Heart left ventricle (tissue), 16 donors: ENCODE data around the gene C19orf12. TPM values are rescaled to one million over a fixed set of nuclear protein-coding genes. Genes with fewer than 3 reads are reported as not detected.

Source experiments
- ATAC-seq, 4 donors: fragments of 200-7000 bp; cut with Tn5 transposase; one replicate each; pipeline ENCODE4 v1.9.1; 2020 to 2022; ENCODE audit warnings: moderate library complexity in 4 of 4, mild to moderate bottlenecking in 3 of 4, moderate number of reproducible peaks in 1 of 4
- DNase-seq, 5 donors: peaks; one replicate each; pipeline ENCODE4 v3.0.0-alpha.2; 2020
- H3K27ac ChIP-seq, 12 donors: fragments of 200-600 bp; sonication (generic) in 4 of 12; one replicate each; pipeline versions ENCODE4 v1.5.0 to v1.8.0; 2016 to 2022; ENCODE audit warnings: mild to moderate bottlenecking in 2 of 12
- H3K27me3 ChIP-seq, 9 donors: fragments of 200-600 bp; sonication (generic) in 2 of 9; one replicate each; pipeline versions ENCODE4 v1.5.1 to v1.8.0; 2016 to 2022; ENCODE audit warnings: mild to moderate bottlenecking in 3 of 9
- H3K36me3 ChIP-seq, 9 donors: fragments of 200-600 bp; sonication (generic) in 2 of 9; one replicate each; pipeline versions ENCODE4 v1.5.0 to v1.8.0; 2018 to 2022; ENCODE audit warnings: mild to moderate bottlenecking in 2 of 9
- H3K4me1 ChIP-seq, 12 donors: fragments of 200-600 bp; sonication (generic) in 4 of 12; one replicate each; pipeline versions ENCODE4 v1.5.0 to v1.8.0; 2016 to 2022; ENCODE audit warnings: mild to moderate bottlenecking in 3 of 12
- H3K4me3 ChIP-seq, 12 donors: fragments of 200-600 bp; sonication (generic) in 4 of 12; one replicate each; pipeline versions ENCODE4 v1.5.0 to v1.8.0; 2017 to 2022; ENCODE audit warnings: mild to moderate bottlenecking in 9 of 12, moderate library complexity in 4 of 12
- H3K9me3 ChIP-seq, 12 donors: fragments of 200-600 bp; sonication (generic) in 4 of 12; one replicate each; pipeline versions ENCODE4 v1.5.0 to v1.8.0; 2016 to 2022; ENCODE audit warnings: mild to moderate bottlenecking in 1 of 12
- POLR2A ChIP-seq, 2 donors: fragments of 450-650 bp; IDR thresholded peaks; one replicate each; pipeline ENCODE4 v1.6.1; 2017; ENCODE audit warnings: antibody characterized with exemption in 2 of 2, mild to moderate bottlenecking in 2 of 2, moderate library complexity in 2 of 2
- WGBS, 4 donors: extraction: QIAGEN DNeasy Blood & Tissue Kit in 2 of 4; methylation state at CpG; one replicate each; pipeline versions ENCODE4 v1.1.5 to v1.1.7; 2013 to 2018; 5-methylcytosine and 5-hydroxymethylcytosine counted together
- intact Hi-C, 10 donors: fragments of 100-400 bp; cut with DNase I; formaldehyde crosslinking; loops; one replicate each; pipeline versions ENCODE4 v1.11.1 to v1.14.2; 2022
- polyA plus RNA-seq, 2 donors: library from polyadenylated mRNA; stranded (reverse); fragments of 200-250 nt; gene quantifications; one replicate each; pipeline ENCODE4 v1.2.3, GENCODE V29; 2013
- total RNA-seq, 9 donors: library from RNA; depleted of rRNA in 2 of 9; stranded (reverse); fragments of >200 nt in 2 of 9; fragmentation: NEBNext Ultra II Directional in 3 of 9; extraction: Animal tissue kit (Norgen Biotek cat#: 25700) in 3 of 9; gene quantifications; one replicate each; pipeline versions ENCODE4 v1.1.0 to v1.2.4, GENCODE V29; 2016 to 2023
- TF ChIP-seq, protein P1 (sequence below), 12 donors: fragments of 200-600 bp; sonication (generic) in 4 of 12; IDR thresholded peaks; one replicate each; pipeline versions ENCODE4 v1.5.0 to v1.8.0; 2018 to 2022; ENCODE audit warnings: antibody characterized with exemption in 12 of 12, mild to moderate bottlenecking in 5 of 12
- donor health status: ischemic (EF 13 %, LVEDD 7.1; RV severe dilation, severe dysfunction).
- donor health status: healthy with polysubstance abuse.
- donor health status: DM: no; HTN: yes; CAD: no.
- donor health status: DM: no; HTN: no; CAD: no.
- donor health status: ischemic (EF 25% LVEDD 6.9; RV normal size, moderate dysfunction).
- donor health status: ischemic (EF 25% LVEDD 5.7; RV mildly dilated, moderate dysfunction).
- donor health status: healthy.
- donor health status: DM: yes; HTN: yes; CAD: no.
- donor health status: ischemic (EF 35%, LVEDD 5.7; RV mildly dilated, moderate dysfunction).
- donor health status: nonischemic (EF 11% LVEDD 7.7; RV severe dilation, severe dysfunction).
- donor health status: DM: yes; HTN: yes; CAD: no.
- donor health status: PGD.
- donor health status: ischemic (EF 29% LVEDD 5.4; RV normal size, mild dysfunction).
- donor health status: nonischemic (EF 23%, LVEDD 6.1; RV moderate dilation, normal function).

Gene C19orf12
- total and polyA plus RNA-seq, 11 donors = 34.0 to 80.3 (median 47.1) TPM

GRCh38 chr19:29761575-29762232, 46.6 kb upstream of the C19orf12 start:
- H3K4me3 ChIP-seq = no peak overlapping the region
- H3K36me3 ChIP-seq = no peaks in the 10 kb centered on the region
- intact Hi-C loops = loop anchor here in 6 of 10 donors (2.0 to 10.0 kb wide), 4 partner anchors 111 to 893 kb away; no protein-coding TSS in a partner anchor
- H3K27me3 ChIP-seq = peaks cover 0 to 20% (median 0%) of the 10 kb centered on the region in 9 donors
- H3K9me3 ChIP-seq = no peaks in the 10 kb centered on the region
- whole genome bisulfite sequencing, 4 donors = 74 to 79% (median 77%) methylated on average over 14 of the region's 14 CpGs
- ATAC-seq = no peak
- TF ChIP-seq POLR2A (IDR thresholded peaks at IDR 0.05) = no peak
- no peak overlapping the region for H3K27ac ChIP-seq
- peaks cover 0 to 7% (median 0%) of the 10 kb centered on the region in 12 donors for H3K4me1 ChIP-seq
- no peak for DNase-seq

DNA sequence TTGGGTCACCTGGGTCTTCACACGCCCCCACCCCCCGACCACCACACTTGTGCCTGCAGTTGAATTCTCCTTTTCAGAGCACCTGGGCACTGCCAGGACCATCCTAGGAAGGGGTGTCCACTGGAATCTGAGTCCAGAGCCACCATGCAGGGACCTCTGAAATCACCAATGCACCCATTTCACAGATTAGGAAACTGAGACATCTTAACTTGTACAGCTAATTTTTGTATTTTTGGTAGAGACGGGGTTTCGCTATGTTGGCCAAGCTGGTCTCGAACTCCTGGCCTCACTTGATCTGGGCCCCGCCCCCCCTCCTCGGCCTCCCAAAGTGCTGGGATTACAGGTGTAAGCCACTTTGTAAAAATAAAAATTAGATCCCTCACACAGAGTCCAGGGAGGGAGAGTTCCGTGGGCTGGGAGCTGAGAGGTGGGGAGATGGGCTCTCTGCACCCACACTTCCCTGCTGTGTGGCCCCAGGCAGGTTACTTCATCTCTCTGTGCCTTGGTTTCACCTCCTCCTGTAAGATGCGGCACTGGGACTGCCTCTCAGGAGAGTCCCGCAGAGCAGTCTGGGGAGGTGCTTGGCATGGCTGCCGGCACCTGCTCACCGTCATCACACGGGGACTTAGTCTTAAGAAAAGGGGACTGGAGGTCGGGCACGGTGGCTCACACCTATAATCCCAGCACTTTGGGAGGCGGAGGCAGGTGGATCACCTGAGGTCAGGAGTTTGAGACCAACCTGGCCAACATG, 45.9 kb upstream of the C19orf12 start:
- intact Hi-C loops = loop anchor here in 6 of 10 donors (1.0 to 10.0 kb wide), 5 partner anchors 111 to 894 kb away; no protein-coding TSS in a partner anchor
- ATAC-seq (no peak), DNase-seq (no peak)
- H3K27ac ChIP-seq = no peak overlapping the region
- H3K9me3 ChIP-seq = no peaks in the 10 kb centered on the region
- H3K4me1 ChIP-seq = peaks cover 0 to 7% (median 0%) of the 10 kb centered on the region in 12 donors
- H3K27me3 ChIP-seq = peaks cover 0 to 20% (median 0%) of the 10 kb centered on the region in 9 donors
- no peaks in the 10 kb centered on the region for H3K36me3 ChIP-seq
- WGBS, 4 donors = 91 to 96% (median 91%) methylated on average over 16 of the region's 16 CpGs
- no peak overlapping the region for H3K4me3 ChIP-seq
- no peak for TF ChIP-seq POLR2A (IDR thresholded peaks at IDR 0.05)
- TF ChIP-seq, protein P1, sequence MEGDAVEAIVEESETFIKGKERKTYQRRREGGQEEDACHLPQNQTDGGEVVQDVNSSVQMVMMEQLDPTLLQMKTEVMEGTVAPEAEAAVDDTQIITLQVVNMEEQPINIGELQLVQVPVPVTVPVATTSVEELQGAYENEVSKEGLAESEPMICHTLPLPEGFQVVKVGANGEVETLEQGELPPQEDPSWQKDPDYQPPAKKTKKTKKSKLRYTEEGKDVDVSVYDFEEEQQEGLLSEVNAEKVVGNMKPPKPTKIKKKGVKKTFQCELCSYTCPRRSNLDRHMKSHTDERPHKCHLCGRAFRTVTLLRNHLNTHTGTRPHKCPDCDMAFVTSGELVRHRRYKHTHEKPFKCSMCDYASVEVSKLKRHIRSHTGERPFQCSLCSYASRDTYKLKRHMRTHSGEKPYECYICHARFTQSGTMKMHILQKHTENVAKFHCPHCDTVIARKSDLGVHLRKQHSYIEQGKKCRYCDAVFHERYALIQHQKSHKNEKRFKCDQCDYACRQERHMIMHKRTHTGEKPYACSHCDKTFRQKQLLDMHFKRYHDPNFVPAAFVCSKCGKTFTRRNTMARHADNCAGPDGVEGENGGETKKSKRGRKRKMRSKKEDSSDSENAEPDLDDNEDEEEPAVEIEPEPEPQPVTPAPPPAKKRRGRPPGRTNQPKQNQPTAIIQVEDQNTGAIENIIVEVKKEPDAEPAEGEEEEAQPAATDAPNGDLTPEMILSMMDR (IDR thresholded peaks at IDR 0.05) = no peak

GRCh38 chr19:29759359-29759758, 44.3 kb upstream of the C19orf12 start:
- intact Hi-C loops = loop anchor here in 1 of 10 donors (10.0 kb wide), 1 partner anchor 895 kb away; no protein-coding TSS in a partner anchor
- WGBS, 4 donors = 56 to 86% (median 85%) methylated on average over 5 of the region's 5 CpGs
- Histone ChIP-seq H3K36me3 (no peaks in the 10 kb centered on the region), H3K27me3 (peaks cover 0 to 20% (median 0%) of the 10 kb centered on the region in 9 donors), H3K4me3 (no peak overlapping the region), H3K27ac (no peak overlapping the region), H3K9me3 (no peaks in the 10 kb centered on the region), H3K4me1 (peaks cover 0 to 7% (median 0%) of the 10 kb centered on the region in 12 donors)
- DNase-seq (no peak), ATAC-seq (no peak)
- no peak for TF ChIP-seq POLR2A (IDR thresholded peaks at IDR 0.05)
- TF ChIP-seq, protein P1 (IDR thresholded peaks at IDR 0.05) = no peak

- ATAC-seq (no peak), DNase-seq (no peak)
- Histone ChIP-seq H3K27me3 (peaks cover 0 to 20% (median 0%) of the 10 kb centered on the region in 9 donors), H3K4me3 (no peak overlapping the region), H3K4me1 (peaks cover 0 to 7% (median 0%) of the 10 kb centered on the region in 12 donors), H3K27ac (no peak overlapping the region), H3K36me3 (no peaks in the 10 kb centered on the region), H3K9me3 (no peaks in the 10 kb centered on the region)
- WGBS, 4 donors = 87 to 91% (median 89%) methylated on average over 7 of the region's 7 CpGs
- intact Hi-C loops = loop anchor here in 1 of 10 donors (10.0 kb wide), 1 partner anchor 896 kb away; no protein-coding TSS in a partner anchor
- no peak for TF ChIP-seq POLR2A (IDR thresholded peaks at IDR 0.05)
- TF ChIP-seq, protein P1 (IDR thresholded peaks at IDR 0.05) = no peak
Observed at GRCh38 chr19:29758863-29759262, 43.8 kb upstream of the C19orf12 start.
